Measurements from ENCODE around the gene COPG1.
"Not testable (repeated sequence)": the region's sequence is repeated elsewhere in the genome, so short reads cannot be mapped to it uniquely, and the experiment has no call there.

The COPG1 gene

GRCh38 chr3:129245641-129246306, 3.6 kb upstream of the COPG1 start:
- FAIRE-seq, result not testable (repeated sequence)

GRCh38 chr3:129246636-129247035, 2.8 kb upstream of the COPG1 start:
- no peak for FAIRE-seq

GRCh38 chr3:129248286-129248979, 973 bp upstream of the COPG1 start:
- no peak for FAIRE-seq

- FAIRE-seq, result no peak
Observed at GRCh38 chr3:129252748-129253147, 3.3 kb downstream of the COPG1 start.

DNA sequence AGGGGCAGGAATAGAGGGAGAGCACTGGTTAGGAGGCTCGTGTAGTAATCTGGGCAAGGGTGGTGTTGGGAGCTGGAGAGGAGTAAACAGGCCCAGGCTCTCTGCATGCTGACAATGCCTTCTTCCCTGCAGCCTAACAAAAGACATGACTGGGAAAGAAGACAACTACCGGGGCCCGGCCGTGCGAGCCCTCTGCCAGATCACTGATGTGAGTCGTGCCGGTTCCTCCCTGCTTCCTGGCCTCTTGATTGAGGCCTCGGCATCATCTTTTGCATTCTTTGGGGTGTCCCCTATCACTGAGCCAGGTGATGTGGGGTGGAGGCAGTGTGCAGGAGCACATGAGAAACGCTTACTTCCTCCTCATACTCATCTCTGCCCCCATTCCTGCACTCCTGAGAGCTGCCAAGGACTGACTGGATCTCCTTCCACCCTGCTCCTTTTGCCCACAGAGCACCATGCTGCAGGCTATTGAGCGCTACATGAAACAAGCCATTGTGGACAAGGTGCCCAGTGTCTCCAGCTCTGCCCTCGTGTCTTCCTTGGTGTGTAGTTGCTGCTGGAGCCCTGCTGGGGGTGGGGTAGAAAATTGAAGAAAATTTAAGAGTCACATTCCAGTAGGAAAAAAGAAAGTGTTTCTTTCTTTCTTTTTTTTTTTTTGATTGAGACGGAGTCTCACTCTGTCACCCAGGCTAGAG, 5.3 kb downstream of the COPG1 start:
- FAIRE-seq, result no peak

DNA sequence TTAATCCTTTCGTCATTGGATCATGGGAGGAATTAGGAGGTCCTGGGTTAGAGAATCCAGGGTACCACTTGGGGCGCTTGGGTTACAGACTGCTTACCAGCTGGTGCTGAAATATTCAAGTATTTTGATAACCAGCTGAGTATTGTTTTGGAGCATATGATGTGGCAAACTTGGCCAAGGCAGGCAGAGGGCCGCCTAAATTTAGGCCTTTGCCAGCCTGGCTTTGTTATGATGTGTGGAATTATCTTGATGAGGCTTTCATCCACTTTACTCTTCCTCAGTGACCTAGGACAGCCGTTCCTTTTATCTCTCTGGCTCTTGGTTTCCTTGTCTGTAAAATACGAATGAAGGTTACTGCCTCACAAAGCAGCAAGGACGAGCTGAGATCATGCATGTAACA, 6.9 kb downstream of the COPG1 start:
- FAIRE-seq, result no peak

DNA sequence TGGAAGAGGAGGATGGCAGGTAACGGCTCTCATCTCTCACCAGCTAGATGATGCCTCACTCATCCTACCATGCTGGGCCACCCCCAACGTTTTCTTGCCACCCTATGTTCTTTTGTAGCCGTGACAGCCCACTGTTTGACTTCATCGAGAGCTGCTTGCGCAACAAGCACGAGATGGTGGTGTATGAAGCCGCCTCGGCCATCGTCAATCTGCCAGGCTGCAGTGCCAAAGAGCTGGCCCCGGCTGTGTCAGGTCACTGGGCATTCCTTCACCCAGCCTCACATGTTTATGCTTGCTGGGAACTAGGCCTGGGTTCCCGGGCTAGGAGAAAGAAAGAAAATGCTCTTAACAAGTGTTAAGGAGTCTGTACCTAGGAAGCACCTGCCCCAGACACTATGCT, 8.2 kb downstream of the COPG1 start:
- FAIRE-seq, result no peak

DNA sequence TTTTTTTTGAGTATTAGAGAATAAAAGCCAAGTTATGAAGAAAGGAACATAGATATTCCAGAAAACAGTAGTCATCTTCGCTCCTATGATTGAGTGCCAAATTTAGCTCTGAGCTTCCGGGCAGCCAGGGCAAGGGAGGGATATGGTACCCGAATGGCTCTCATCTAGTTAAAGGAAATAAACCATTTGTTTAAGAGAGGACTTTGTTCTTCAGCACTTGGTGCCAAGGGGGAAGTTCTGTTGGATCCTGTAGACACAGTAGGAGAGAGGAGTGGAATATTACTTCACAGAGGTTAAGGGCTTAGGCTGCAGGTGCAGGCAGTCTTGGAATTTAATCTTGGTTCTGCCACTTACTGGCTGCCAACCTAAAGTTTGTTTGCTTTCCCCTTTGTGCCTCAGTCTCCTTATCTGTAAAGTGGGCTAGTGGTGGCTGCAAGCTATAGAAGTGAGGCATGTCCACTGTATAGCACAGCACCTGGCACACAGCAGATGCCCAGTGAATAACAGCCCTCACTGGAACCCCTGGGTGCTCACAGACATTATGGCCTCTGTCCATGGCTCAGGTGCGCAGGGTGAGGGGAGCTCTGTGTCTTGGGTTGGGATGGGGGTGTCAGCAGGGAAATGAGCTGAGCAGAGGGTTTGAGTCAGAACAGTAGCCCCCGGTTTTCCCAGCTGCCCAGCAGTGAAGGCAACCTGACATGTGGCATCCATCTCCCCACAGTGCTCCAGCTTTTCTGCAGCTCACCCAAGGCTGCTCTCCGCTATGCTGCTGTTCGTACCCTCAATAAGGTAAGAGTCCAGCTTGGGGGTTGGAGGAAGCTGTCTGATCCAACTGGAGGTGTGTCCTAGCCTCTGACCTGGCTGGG, 10.4 kb downstream of the COPG1 start:
- FAIRE-seq, result no peak

- no peak for FAIRE-seq
Observed at GRCh38 chr3:129260606-129261005, 11.2 kb downstream of the COPG1 start.

DNA sequence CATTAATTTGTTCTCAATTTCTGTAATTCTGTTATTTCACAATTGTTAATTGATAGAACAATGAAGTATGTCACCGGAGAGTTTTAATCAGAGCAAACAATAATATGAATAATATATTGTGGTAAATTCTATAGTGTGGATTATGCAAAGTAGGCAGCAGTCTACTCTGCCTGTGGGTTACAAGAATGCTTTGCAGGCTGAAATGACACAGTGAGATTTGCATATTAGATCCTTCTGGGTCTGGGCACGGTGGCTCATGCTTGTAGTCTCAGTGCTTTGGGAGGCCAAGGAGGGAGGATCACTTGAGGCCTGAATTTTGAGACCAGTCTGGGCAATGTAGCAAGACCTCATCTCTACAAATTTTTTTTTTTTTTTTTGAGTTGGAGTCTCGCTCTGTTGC, 12.5 kb downstream of the COPG1 start:
- FAIRE-seq, result no peak

GRCh38 chr3:129263161-129263910, 13.9 kb downstream of the COPG1 start:
- no peak for FAIRE-seq

- not testable (repeated sequence) for FAIRE-seq
Observed at GRCh38 chr3:129264994-129265393, 15.6 kb downstream of the COPG1 start.

GRCh38 chr3:129266651-129267050, 17.2 kb downstream of the COPG1 start:
- no peak for FAIRE-seq

DNA sequence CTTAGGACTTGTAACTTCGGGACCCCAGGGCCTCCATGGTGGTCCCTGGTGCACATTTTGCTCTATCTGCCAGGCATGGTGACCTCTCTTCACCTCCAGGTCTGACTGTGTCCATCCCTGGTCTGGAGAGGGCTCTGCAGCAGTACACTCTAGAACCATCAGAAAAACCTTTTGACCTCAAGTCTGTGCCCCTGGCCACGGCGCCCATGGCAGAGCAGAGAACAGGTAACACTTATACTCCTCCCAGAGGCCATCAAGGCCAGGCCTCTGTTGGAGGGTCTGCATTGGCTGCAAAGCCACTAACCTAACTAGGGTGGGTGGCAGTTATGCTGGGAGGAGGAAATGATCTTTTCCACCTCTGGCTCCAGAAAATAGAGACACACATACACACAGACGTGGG, 19.0 kb downstream of the COPG1 start:
- FAIRE-seq, result no peak

DNA sequence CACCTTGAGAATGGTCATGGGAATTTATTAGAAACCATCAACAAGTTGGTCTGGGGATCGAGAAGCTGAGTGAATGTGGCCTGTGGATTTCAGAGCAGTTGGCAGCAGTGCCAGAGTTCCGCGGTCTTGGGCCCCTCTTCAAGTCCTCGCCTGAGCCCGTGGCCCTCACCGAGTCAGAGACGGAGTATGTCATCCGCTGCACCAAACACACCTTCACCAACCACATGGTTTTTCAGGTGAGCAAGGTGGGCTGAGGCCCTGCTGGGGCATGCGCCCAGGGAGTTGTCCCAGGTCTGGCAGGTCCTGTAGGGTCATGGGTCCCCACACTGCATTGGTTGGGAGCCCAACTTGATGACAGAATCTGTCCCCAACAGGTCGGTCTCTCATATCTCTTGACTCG, 22.3 kb downstream of the COPG1 start:
- FAIRE-seq, result no peak

GRCh38 chr3:129276385-129276784, 27.0 kb downstream of the COPG1 start:
- no peak for FAIRE-seq

- no peak for FAIRE-seq
Observed at GRCh38 chr3:129277829-129278271, 28.4 kb downstream of the COPG1 start.

GRCh38 chr3:129278439-129278965, 29.1 kb downstream of the COPG1 start, which contains the start of gene HMCES:
TSS of gene HMCES (plus strand) at chr3:129278870. CDS start at chr3:129279733, 863 bp downstream.
- no peak for FAIRE-seq

DNA sequence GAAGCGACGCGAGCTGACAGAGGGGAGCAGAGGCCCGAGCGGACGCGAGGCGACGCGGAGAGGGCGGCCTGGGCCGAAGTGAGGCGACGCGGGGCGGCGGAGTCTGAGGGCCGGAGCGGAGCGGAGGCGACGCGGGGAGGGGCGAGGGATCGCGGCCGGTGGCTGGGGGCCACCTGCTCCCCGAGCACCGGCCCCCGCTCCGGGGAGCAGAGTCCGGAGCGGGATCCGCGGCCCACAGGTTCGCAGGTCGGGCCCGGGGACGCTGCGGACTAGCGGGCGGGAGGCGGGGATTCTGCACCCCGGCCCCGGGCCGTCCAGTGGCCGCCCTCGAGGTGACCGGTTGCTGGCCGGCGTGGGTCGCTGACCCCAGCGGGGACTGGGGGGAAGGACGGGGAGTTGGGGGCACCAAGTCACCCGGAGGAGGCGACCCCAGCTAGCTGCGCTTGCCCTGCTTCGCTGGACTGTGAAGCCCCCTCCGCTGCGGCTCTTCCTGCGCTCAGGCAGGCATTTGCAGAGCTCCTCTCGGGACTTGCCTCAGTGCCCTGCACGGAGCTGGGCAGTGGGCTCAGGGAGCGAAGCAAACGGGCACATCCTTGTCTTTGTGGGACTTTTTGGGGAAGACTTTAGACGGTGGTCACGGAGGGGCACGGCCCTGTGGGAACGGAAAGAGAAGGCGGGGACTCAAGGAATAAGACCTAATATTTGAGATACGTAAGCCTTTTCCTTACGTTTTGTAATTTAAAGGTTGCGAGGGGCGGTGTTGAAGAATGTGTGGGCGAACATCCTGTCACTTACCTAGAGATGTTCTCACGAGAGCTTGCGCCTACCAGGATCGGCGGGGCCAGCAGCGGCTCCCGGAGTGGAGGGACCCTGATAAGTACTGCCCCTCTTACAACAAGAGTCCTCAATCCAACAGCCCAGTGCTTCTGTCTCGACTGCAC, 29.8 kb downstream of the COPG1 start:
- FAIRE-seq, result no peak

DNA sequence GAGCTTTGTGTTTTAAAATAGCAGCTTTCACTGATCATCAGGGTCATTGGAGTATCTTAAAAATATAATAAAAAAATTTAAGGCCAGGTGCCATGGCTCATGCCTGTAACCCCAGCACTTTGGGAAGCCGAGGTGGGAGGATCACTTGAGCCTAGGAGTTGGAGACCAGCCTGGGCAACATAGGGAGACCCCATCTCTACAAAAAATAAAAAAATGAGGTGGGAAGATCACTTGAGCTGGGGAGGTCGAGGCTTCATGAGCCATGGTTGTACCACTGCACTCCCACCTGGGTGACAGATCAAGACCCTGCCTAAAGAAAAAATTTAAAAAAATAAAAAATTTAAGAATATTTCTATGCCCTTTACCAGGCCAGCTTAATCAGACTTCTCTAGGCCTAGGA, 30.8 kb downstream of the COPG1 start:
- no peak for FAIRE-seq

DNA sequence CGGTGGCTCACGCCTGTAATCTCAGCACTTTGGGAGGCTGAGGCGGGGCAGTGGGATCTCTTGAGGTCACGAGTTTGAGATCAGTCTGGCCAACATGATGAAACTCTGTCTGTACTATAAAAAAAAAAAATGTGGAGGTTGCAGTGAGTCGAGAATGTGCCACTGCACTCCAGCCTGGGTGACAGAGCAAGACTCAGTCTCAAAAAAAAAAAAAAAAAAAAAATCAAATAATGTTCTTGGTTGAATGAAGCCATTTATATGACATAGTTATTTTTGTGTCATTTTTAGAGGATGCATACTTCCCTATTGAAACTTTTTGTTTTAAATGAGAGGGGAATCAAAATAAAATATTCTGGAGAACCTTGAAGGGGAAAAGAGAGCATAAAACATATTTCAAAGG, 32.3 kb downstream of the COPG1 start:
- FAIRE-seq, result no peak

Data from colon (tissue), 2 donors.